GM12865 (cell line): ENCODE results near the gene ACLY.
A peak's percentile ranks its signal among the peaks of the same experiment; 100 is the strongest.
"Not testable (repeated sequence)": the region's sequence is repeated elsewhere in the genome, so short reads cannot be mapped to it uniquely, and the experiment has no call there.

Source experiments
- DNase-seq: peaks from one replicate; pipeline ENCODE4 v3.0.0; 2010; ENCODE audit warnings: low read depth
- H3K4me3 ChIP-seq: 2 replicates; pipeline ENCODE4 v1.5.1; 2011; ENCODE audit warnings: mild to moderate bottlenecking, low read depth, low read length, control low read depth
- TF ChIP-seq, protein P1 (sequence below): IDR thresholded peaks from 2 replicates; pipeline ENCODE4 v1.5.1; 2011; ENCODE audit warnings: low read length, control low read depth, low read depth, inconsistent platforms; ENCODE audit not compliant: insufficient read depth; ENCODE audit errors: missing control alignments

The ACLY gene

DNA sequence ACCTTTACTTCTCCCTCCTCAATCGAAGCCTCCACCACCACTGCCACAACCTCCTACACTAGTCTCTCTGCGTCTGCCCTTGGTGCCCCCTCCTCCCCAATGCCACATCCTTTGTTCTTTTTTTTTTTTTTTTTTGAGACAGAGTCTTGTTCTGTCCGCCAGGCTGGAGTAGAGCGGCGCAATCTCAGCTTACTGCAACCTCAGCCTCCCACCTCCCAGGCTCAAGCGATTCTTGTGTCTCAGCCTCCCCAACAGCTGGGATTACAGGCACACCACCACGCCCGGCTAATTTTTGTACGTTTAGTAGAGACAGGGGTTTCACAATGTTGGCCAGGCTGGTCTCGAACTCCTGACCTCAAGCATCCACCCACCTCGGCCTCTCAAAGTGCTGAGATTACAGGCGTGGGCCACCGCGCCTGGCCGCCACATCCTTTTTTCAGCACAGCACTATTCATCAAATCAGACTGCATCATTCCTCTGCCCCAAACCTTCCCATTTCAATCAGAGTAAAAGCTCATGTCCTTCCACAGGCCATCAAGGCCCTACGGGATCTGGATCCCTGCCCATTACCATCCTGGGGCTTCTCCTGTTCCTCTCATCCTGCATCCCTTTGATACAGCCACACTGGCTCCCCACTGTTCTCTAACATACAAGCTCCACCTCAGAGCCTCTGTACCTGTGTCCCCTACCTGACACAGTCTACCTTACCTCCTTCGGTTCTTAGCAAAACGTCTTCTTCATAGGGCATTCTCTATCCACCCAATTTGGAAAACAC is 55.5 kb downstream of the ACLY start:
- DNase-seq: peak; percentile 17
- TF ChIP-seq, protein P1, sequence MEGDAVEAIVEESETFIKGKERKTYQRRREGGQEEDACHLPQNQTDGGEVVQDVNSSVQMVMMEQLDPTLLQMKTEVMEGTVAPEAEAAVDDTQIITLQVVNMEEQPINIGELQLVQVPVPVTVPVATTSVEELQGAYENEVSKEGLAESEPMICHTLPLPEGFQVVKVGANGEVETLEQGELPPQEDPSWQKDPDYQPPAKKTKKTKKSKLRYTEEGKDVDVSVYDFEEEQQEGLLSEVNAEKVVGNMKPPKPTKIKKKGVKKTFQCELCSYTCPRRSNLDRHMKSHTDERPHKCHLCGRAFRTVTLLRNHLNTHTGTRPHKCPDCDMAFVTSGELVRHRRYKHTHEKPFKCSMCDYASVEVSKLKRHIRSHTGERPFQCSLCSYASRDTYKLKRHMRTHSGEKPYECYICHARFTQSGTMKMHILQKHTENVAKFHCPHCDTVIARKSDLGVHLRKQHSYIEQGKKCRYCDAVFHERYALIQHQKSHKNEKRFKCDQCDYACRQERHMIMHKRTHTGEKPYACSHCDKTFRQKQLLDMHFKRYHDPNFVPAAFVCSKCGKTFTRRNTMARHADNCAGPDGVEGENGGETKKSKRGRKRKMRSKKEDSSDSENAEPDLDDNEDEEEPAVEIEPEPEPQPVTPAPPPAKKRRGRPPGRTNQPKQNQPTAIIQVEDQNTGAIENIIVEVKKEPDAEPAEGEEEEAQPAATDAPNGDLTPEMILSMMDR: no peak
- H3K4me3 ChIP-seq: peak overlapping the region; percentile 74

DNA sequence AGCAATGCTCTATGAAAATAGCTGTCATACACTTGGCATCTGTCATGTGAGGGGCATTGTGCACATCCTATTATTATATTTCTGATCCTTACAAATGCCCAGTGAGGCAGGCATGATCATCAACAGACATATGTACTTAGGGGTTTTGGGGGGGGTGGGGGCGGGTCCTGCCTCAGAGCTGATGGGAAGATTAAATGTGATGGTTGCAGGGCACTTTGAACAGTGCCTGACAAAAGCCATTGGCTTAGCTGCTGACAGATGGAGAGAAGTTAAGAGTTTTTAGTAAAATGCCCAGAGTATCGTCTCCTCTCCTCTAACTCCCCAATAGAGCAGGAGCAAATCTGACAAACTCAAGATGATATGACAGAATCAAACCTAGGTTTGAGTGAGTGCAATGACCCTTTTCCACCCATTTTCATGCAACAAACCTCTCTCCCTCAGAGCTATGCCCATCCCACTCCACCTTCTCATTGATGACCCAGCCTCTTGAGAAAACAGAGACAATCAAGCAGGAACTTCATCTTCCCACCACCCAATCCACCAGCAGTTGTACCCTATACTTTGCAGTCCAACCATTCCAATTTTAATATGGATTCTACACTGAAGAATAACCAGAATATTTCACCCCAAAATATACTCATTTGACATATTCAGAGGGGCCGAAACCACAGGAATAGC is 58.4 kb downstream of the ACLY start:
- TF ChIP-seq, protein P1: no peak
- DNase-seq: no peak
- H3K4me3 ChIP-seq: no peak overlapping the region

DNA sequence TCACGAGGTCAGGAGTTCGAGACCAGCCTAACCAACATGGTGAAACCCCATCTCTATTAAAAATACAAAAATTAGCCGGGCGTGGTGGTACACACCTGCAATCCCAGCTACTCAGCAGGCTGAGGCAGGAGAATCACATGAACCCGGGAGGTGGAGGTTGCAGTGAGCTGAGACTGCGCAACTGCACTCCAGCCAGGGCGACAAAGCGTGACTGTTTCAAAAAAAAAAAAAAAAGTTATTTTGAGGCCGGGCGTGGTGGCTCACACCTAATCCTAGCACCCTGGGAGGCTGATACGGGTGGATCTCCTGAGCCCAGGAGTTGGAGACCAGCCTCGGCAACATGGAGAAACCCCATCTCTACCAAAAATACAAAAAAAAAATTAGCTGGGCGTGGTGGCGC is 67.4 kb downstream of the ACLY start:
- not testable (repeated sequence) for H3K4me3 ChIP-seq, DNase-seq

DNA sequence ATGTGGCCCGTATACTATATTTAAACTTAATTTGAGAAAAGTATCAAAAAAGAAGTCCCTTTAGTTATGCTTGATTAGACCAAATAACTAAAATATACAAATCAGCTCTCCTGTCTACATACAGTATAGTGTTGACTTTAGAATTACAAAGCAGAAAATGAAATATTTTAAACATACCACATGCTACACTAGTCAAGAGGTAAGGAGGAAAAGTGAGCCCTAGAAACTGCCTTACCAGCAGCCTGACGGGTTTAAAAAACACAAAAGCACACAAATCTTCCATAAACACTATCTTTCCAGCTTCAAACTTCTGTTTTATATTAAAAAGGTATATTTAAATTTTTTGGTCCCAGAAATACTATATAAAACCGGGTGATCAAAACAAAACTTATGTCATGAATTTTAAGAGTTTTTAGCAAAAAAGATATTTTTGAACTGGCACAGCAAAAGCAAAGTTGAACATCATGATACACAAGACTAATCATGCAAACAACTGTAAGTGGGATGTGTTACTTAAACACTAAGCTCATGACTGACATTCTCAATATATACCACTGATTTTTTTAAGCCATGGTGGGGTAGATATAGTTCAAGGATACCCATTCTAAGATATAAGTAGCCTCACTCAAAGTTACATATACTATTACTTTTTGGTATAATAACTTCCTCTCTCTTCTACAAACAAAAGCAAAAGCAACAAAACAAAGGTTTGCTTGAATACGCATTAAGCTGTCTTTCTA is 69.3 kb downstream of the ACLY start:
- DNase-seq: no peak
- no peak overlapping the region for H3K4me3 ChIP-seq
- TF ChIP-seq, protein P1: no peak

DNA sequence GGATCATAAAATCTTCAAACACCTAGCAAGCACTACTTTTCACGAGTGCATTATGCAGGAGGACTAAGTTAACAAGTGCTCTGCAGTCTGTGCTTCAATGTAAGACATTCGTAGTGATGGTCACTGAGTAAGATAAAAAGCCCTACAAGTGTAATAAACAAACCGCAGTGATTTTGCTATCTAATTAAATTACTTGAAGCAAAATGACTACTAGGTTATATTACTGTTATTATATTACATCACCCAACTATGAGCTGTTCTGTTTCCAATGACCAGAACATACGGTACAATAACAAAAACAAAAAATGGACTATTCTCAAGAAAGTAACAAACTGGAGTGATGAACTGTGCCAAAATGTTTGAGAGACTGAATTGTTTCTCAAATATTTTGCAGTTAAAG is 70.0 kb downstream of the ACLY start:
- no peak overlapping the region for H3K4me3 ChIP-seq
- no peak for DNase-seq
- TF ChIP-seq, protein P1: no peak

DNA sequence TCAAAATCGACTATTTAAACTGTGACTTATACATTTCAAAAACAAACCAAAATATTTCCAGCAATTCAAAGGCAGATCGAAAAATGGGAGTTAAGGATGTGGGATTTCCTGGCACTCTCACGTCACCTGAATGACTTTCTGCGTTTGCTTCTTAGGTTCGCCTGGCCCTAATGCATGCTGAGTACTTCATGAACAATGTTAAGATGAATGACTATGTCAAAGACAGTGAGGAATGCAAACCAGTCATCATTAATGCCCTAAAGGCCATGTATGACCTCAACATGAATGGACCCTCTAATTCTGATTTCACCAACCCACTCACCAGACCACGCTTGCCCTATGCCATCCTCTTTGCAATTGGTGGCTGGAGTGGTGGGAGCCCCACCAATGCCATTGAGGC is 73.8 kb downstream of the ACLY start:
- no peak for DNase-seq
- TF ChIP-seq, protein P1: no peak
- H3K4me3 ChIP-seq: no peak overlapping the region

DNA sequence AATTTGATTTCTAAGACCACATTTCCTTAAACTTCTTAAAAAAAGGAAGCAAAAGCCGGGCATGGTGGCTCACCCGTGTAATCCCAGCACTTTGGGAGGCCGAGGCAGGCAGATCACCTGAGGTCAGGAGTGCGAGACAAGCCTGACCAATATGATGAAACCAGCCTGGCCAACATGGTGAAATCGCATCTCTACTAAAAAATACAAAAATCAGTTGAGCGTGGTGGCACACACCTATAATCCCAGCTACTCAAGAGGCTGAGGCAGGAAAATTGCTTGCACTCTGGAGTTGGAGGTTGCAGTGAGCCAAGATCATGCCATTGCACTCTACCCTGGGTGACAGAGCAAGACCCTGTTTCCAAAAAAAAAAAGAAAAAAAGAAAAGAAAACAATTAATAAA is 78.0 kb downstream of the ACLY start:
- not testable (repeated sequence) for H3K4me3 ChIP-seq, DNase-seq

DNA sequence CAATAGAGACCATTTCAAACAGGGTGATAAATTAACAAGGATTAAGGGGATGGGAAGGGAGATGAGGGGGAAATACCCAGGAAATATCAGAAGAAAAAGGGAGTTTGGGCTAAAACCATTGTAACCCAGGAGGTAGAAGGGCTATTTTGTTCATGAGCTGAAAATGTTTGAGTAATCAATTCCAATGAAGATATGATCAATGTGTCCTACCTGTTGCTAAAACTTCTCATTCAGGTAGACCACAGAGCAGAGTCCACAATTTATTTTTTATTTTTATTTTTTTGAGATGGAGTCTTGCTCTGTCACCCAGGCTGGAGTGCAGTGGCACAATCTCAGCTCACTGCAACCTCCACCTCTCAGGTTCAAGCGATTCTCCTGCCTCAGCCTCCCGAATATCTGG is 79.3 kb downstream of the ACLY start:
- H3K4me3 ChIP-seq, DNase-seq: not testable (repeated sequence)
